NCI-H446 (cell line): ENCODE measurements around the gene CFHR1.
"Not testable (repeated sequence)": the region's sequence is repeated elsewhere in the genome, so short reads cannot be mapped to it uniquely, and the experiment has no call there.

Experiments
- DNase-seq, 2 experiments: peaks; one replicate each; lab custom pipeline; 2025; lab: John Stamatoyannopoulos, UW

Gene CFHR1

GRCh38 chr1:196819531-196819930, at the start of gene CFHR1:
Gene CFHR1 (plus strand): TSS chr1:196819731. CDS start chr1:196819845, 114 bp downstream.
- DNase-seq = not testable (repeated sequence)

DNA sequence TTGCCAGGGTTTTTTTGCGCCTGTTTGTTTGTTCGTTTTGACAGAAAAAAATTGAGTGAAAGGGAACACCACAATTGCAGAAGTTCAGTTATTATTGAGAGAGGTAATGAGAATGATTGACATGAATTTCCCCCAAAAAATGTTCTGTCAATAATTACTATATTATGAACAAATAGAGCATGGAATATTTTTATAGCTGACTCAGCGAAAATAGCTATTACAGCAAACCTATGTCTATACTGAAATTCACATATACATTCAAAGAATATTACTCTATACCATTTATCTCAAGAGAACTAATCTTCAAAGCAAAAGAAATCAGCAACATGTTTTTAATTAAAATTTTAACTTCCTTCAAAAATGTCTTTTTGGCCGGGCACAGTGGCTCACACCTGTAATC, 49.7 kb upstream of the CFHR1 start:
- not testable (repeated sequence) for DNase-seq

GRCh38 chr1:196773713-196774112, 45.8 kb upstream of the CFHR1 start:
- DNase-seq = no peak

- DNase-seq = no peak
Observed at GRCh38 chr1:196774175-196774574, 45.4 kb upstream of the CFHR1 start.

DNA sequence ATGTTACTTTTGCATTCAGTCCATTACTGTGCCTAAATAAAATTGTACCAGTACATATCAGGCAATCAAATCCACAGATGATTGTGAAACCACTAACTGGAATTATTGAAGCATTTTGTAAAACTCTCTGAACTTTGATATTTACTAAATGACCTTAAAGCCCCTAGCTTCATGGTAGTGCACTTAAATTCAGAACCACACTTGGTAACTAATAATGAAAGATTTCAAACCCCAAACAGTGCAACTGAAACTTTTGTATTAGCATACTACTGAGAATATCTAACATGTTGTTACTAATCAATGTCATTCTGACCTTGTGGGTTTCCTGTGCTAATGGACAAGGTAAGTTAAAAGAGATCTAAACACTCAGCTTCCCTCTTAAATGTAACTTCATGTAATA, 44.9 kb upstream of the CFHR1 start, which contains the start of gene CFHR3:
Gene CFHR3 (plus strand): TSS at position 238 of the 400 bp plus-strand sequence. CDS start 47 bp downstream, at position 285.
- no peak for DNase-seq

DNA sequence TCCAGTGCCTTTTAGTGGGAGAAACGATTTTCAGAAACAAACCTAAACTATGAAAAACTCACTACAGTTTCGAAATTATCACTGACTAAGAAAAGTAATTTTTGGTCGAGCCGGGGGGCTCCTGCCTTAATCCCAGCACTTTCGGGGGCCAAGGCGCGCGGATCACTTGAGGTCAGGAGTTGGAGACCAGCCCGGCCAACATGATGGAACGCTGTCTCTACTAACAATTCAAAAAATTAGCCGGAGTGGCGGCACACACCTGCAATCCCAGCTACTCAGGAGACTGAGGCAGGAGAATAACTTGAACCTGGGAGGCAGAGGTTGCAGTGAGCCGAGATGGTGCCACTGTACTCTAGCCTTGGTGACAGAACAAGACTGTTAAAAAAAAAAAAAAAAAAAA, 41.9 kb upstream of the CFHR1 start:
- DNase-seq = no peak

DNA sequence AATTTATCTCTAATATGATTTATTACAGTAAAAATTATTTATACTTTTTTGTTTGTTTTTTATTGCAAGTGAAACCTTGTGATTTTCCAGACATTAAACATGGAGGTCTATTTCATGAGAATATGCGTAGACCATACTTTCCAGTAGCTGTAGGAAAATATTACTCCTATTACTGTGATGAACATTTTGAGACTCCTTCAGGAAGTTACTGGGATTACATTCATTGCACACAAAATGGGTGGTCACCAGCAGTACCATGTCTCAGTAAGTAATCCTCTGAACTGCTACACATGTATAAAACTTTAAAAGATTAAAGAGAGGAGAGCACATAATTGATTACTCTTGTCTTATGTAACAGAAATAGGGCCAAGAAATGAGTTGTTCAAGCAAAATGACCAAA, 40.4 kb upstream of the CFHR1 start:
- DNase-seq = no peak

DNA sequence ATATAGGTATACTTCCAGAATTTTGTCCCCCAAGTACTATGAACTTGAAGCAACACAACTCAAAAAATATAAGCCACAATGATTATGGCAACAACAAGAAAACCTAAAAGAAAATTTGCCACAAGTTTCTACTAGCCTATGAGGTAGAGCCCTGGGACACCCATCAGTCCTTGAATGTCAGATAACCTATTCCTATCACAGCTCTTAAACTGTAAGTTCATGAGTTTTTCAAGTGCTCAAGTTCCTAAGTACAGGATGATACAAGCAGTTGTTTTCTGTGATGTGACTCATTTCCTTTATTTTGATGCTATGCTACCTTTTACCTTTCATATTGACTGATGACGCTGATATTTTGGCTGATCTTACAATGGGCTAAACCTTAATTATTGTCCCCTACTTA, 28.3 kb upstream of the CFHR1 start:
- not testable (repeated sequence) for DNase-seq

DNA sequence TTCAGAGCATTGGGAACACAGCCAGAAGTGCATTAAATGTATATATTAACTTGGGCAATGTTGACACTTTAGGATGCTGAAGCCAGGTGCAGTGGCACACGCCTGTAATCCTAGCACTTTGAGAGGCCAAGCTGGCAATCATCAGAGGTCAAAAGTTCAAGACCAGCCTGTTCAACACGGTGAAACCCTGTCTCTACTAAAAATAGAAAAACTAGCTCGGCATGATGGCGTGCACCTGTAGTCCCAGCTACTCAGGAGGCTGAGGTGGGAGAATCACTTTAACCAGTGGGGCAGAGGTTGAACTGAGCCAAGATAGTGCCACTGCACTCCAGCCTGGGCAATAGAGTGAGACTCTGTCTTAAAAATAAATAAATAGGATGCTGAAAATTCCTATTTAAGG, 25.4 kb upstream of the CFHR1 start:
- not testable (repeated sequence) for DNase-seq

DNA sequence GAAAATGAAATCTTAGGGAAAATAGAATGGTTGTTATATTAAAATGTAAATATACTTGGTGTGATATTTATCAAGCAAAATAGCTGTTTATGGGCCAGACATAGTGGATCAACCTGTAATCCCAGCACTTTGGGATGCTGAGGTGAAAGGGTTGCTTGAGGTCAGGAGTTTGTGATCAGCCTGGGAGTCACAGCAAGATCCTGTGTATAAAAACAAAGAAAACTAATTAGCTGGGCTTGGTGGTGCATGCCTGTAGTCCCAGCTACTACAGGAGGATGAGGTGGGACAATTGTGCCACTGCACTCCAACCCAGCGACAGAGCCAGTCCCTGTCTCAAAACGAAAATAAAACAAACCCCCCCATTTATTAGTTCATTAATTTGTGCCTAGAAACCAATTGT, 21.6 kb upstream of the CFHR1 start:
- DNase-seq = no peak

- DNase-seq = not testable (repeated sequence)
Observed at GRCh38 chr1:196801920-196802319, 17.6 kb upstream of the CFHR1 start.

DNA sequence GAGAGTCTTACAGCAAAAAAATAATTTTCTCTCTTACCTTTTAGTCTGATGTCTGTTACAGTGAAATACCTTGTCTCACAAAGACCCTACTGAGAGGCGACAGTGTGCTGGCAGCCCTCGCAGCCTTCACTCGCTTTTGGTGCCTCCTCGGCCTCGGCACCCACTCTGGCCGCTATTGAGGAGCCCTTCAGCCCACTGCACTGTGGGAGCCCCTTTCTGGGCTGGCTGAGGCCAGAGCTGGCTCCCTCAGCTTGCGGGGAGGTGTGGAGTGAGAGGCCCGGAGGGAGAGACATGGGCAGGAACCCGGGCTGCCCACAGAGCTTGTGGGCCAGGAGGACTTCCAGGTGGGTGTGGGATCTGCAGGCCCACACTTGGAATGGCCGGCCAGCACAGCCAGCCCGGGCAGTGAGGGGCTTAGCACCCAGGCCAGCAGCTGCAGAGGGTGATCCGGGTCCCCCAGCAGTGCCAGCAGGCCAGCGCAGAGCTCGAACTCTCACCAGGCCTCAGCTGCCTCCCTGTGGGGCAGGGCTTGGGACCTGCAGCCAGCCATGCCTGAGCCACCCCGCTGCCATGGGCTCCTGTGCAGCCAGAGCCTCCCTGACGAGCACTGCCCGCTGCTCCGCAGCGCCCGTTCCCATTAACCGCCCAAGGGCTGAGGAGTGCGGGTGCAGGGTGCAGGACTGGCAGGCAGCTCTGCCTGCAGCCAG, 10.8 kb upstream of the CFHR1 start:
- DNase-seq = no peak

GRCh38 chr1:196817442-196817841, 2.1 kb upstream of the CFHR1 start:
- not testable (repeated sequence) for DNase-seq

DNA sequence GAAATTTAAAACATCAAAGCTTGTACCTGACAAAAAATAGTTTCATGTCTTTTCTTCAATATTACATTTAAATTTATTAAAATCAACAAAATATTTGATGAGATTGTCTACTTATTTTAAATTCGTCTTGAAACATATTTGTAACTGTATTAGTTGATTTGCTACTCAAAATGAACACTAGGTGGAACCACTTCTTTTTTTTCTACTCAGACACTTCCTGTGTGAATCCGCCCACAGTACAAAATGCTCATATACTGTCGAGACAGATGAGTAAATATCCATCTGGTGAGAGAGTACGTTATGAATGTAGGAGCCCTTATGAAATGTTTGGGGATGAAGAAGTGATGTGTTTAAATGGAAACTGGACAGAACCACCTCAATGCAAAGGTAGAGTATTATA, 8.3 kb downstream of the CFHR1 start:
- peak in 1 of 2 experiments; percentile 34 for DNase-seq

- DNase-seq = not testable (repeated sequence)
Observed at GRCh38 chr1:196849613-196850492, 30.3 kb downstream of the CFHR1 start.

- no peak for DNase-seq
Observed at GRCh38 chr1:196856053-196856452, 36.5 kb downstream of the CFHR1 start.

DNA sequence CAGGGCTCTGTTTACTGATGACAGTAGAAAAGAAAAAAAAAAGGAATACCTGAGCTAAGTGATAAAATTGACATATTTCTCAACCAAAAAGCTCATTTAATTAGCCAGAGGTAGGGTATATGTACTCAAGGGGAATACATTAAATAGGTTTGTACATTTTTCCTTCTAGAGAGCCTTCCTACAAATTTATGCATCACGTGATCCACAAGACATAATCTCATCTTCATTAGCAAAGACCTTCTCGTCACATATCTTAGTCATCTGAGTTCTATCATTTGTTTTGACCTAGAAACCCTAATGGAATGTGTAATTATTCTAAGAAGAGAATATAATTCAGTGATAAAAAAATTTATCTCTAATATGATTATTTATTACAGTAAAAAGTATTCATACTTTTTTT, 37.7 kb downstream of the CFHR1 start:
- DNase-seq = no peak

GRCh38 chr1:196858811-196859210, 39.3 kb downstream of the CFHR1 start:
- no peak for DNase-seq

DNA sequence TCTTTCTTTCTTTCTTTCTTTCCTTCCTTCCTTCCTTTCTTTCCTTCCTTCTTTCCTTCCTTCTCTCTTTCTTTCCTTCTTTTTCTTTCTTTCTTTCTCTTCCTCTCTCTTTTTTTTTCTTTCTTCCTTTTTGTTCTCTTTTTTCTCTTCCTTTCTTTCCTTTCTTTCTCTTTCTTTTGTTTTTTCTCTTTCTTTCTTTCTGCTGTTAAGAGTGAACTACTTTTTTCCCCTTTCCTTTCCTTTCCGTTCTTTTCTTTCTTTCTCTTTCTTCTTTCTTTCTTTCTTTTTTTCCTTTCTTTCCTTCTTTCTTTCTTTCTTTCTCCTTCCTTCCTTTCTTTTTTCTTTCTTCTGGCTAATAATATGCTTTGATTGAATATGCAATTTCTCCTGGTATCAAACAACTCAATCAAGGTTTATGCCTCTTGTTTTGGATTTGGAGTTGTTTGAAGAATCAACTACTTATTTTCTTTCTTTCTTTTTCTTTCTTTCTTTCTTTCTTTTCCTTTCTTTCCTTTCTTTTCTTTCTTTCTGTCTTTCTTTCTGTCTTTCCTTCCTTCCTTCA, 40.9 kb downstream of the CFHR1 start:
- no peak for DNase-seq

- no peak for DNase-seq
Observed at GRCh38 chr1:196861429-196861828, 41.9 kb downstream of the CFHR1 start.

DNA sequence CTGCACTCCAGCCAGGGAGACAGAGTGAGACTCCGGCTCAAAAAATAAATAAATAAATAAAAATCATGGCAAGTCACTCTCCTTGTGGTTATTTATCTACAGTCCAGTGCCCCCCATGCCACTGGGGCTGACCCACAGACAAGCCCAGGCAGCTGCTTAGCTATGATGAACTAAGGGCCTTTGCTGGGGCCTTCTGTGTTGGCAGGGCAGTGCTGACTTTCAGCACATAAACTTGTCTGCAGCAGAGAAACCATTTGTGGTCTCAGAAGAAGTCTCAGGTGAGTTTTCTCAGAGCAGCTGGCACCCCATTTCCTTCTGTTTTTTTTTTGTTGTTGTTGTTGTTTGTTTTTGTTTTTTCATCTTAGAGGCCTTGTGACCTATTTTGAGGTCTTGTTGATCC, 47.4 kb downstream of the CFHR1 start:
- no peak for DNase-seq

DNA sequence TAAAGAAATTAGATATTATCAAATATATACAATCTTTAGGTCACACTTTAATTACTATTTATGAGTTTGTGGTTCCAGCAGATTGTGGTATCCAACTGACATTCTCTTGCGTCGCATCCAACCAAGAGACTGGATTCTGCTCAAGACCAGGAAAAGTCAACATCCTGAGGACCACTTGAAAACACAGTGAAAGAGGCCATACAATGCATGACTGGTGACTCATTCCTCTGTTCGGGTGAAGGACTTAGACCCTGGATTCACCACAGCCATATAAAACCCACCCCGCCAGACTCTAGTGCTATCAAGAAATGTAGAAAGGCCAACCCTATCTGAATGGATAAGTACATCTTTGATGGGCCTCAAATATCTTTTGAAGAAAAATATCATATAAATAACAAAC, 53.9 kb downstream of the CFHR1 start:
- no peak for DNase-seq

DNA sequence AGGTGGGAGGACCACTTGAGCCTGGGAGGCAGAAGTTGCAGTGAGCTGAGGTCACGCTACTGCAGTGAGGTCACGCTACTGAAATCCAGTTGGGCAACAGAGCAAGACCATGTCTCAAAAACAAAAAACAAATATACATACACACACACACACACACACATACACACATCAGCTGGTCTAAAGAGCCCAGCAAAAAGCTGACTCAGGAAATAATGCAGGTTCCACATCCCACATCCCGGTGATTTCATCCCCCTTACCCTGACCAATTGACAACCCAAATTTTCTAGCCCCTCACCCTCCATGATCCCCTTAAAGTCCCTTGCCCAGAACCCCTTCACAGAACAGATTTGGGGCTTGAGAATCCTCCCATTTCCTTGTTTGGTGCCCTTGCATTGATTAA, 56.4 kb downstream of the CFHR1 start:
- DNase-seq = no peak
